OCI-LY3 (cell line): Measurements from ENCODE around the gene KCND2.
A peak's percentile ranks its signal among the peaks of the same experiment; 100 is the strongest.

ENCODE experiments used
- H2AFZ ChIP-seq: fragments of 200-600, 300-600 bp; shearing (Covaris generic); 2 replicates; pipeline ENCODE4 v1.6.0; 2014; ENCODE audit warnings: antibody characterized with exemption, low read depth, low read length
- H3K27ac ChIP-seq: fragments of 200-600, 300-600 bp; sonication (generic); 2 replicates; pipeline ENCODE4 v1.5.1; 2014; ENCODE audit warnings: mild to moderate bottlenecking, low read length, moderate library complexity, mixed read lengths
- H3K27me3 ChIP-seq: fragments of 200-600, 300-600 bp; sonication (generic); 2 replicates; pipeline ENCODE4 v1.6.1; 2014; ENCODE audit warnings: low read depth, low read length, mixed read lengths
- H3K36me3 ChIP-seq: fragments of 200-600, 300-600 bp; sonication (generic); replicated peaks from 2 replicates; pipeline ENCODE3; 2014; ENCODE audit warnings: low read depth, low read length, mixed read lengths
- H3K4me1 ChIP-seq: fragments of 300-600, 200-600 bp; sonication (generic); 2 replicates; pipeline ENCODE4 v1.6.1; 2014; ENCODE audit warnings: low read length, mixed read lengths
- H3K4me2 ChIP-seq: fragments of 200-600, 300-600 bp; sonication (generic); 2 replicates; pipeline ENCODE4 v1.6.1; 2014; ENCODE audit warnings: low read length, mixed read lengths
- H3K4me3 ChIP-seq: fragments of 300-600, 200-600 bp; sonication (generic); 2 replicates; pipeline ENCODE4 v1.5.1; 2014; ENCODE audit warnings: antibody characterized with exemption, mild to moderate bottlenecking, low read length, moderate library complexity
- H3K79me2 ChIP-seq: fragments of 300-600, 200-600 bp; shearing (Covaris generic); 2 replicates; pipeline ENCODE4 v1.6.1; 2014; ENCODE audit warnings: mild to moderate bottlenecking, low read length, mixed read lengths
- H3K9ac ChIP-seq: fragments of 300-600, 200-600 bp; shearing (Covaris generic); 2 replicates; pipeline ENCODE4 v1.6.0; 2014; ENCODE audit warnings: mild to moderate bottlenecking, low read length, moderate library complexity
- H3K9me3 ChIP-seq: fragments of 200-600, 300-600 bp; shearing (Covaris generic); 2 replicates; pipeline ENCODE4 v1.6.1; 2014; ENCODE audit warnings: low read length, mixed read lengths; ENCODE audit not compliant: insufficient read depth
- H4K20me1 ChIP-seq: fragments of 200-600, 300-600 bp; sonication (generic); 2 replicates; pipeline ENCODE4 v1.6.1; 2016; ENCODE audit warnings: low read length, mixed read lengths; ENCODE audit not compliant: insufficient read depth
- EZH2phosphoT487 ChIP-seq: fragments of 200-600 bp; shearing (Covaris generic); IDR thresholded peaks from 2 replicates; pipeline ENCODE4 v1.6.1; 2018; ENCODE audit warnings: antibody characterized with exemption, mixed run types, low read depth
- TF ChIP-seq, protein P1 (sequence below): fragments of 200-600, 300-600 bp; sonication (generic); IDR thresholded peaks from 2 replicates; pipeline ENCODE4 v1.5.1; 2014; ENCODE audit warnings: antibody characterized with exemption, low read length, low read depth

Gene KCND2

DNA sequence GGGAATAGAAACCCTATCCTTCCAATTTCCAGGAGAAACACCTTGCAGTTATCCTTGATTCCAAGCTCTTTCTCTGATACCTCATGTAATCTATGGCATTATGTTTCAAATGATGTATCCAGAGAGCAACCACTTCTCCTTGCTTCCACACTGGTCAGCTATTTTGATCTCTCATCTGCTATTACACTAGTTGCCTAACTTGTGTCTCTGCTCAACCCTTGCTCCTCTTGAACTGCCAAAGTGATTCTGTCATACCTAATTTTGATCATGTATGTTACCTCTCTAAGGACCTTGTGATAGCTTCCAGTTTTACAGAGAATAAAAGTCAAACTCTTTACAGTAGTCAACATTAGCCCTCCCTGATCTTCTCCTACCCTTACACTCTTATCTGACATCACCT is 90.4 kb downstream of the KCND2 start:
- no peak overlapping the region for H3K4me2 ChIP-seq
- no peaks in the 10 kb centered on the region for H3K9me3 ChIP-seq
- peak overlapping the region; percentile 55; the same call in 1 of the 2 replicates for H2AFZ ChIP-seq
- no peak overlapping the region for H3K4me3 ChIP-seq
- no peak overlapping the region for H3K9ac ChIP-seq
- TF ChIP-seq, protein P1, sequence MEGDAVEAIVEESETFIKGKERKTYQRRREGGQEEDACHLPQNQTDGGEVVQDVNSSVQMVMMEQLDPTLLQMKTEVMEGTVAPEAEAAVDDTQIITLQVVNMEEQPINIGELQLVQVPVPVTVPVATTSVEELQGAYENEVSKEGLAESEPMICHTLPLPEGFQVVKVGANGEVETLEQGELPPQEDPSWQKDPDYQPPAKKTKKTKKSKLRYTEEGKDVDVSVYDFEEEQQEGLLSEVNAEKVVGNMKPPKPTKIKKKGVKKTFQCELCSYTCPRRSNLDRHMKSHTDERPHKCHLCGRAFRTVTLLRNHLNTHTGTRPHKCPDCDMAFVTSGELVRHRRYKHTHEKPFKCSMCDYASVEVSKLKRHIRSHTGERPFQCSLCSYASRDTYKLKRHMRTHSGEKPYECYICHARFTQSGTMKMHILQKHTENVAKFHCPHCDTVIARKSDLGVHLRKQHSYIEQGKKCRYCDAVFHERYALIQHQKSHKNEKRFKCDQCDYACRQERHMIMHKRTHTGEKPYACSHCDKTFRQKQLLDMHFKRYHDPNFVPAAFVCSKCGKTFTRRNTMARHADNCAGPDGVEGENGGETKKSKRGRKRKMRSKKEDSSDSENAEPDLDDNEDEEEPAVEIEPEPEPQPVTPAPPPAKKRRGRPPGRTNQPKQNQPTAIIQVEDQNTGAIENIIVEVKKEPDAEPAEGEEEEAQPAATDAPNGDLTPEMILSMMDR: no peak
- TF ChIP-seq EZH2phosphoT487: no peak
- peaks cover 18% of the 10 kb centered on the region for H3K36me3 ChIP-seq
- H3K27ac ChIP-seq: peak overlapping the region; percentile 11; the same call in 1 of the 2 replicates
- no peaks in the 10 kb centered on the region for H4K20me1 ChIP-seq
- no peaks in the 10 kb centered on the region for H3K27me3 ChIP-seq
- no peaks in the 10 kb centered on the region for H3K79me2 ChIP-seq
- H3K4me1 ChIP-seq: peaks cover 49% of the 10 kb centered on the region

- Histone ChIP-seq H3K79me2 (no peaks in the 10 kb centered on the region), H3K9ac (no peak overlapping the region), H3K27me3 (no peaks in the 10 kb centered on the region), H3K4me1 (peaks cover 7% of the 10 kb centered on the region), H4K20me1 (no peaks in the 10 kb centered on the region), H2AFZ (peak overlapping the region; percentile 78), H3K36me3 (no peaks in the 10 kb centered on the region), H3K27ac (no peak overlapping the region), H3K9me3 (no peaks in the 10 kb centered on the region), H3K4me3 (no peak overlapping the region), H3K4me2 (no peak overlapping the region)
- no peak for TF ChIP-seq EZH2phosphoT487
- TF ChIP-seq, protein P1: no peak
Observed at GRCh38 chr7:120370954-120371353, 98.0 kb downstream of the KCND2 start.

DNA sequence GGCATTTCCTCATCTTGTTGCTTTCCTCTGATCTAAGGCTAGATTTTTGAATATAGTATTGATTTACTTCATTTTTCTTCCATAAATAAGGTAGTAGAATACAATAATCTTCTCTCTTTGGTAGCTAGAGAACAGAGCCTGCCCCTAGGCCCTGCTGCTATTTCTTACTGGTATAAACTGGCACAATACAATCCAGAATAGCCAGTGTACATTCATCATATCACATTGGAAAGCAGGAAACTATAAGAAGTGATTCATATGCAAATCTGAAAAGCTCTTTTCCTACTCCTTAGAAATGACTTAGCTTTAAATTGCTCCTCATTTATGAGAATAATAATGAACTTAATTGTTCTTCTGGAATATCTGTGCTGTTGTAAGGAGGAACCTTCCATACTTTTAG is 100.2 kb downstream of the KCND2 start:
- H3K9me3 ChIP-seq: no peaks in the 10 kb centered on the region
- H3K27me3 ChIP-seq: no peaks in the 10 kb centered on the region
- H3K4me3 ChIP-seq: no peak overlapping the region
- no peaks in the 10 kb centered on the region for H3K79me2 ChIP-seq
- no peak overlapping the region for H3K27ac ChIP-seq
- H3K36me3 ChIP-seq: no peaks in the 10 kb centered on the region
- TF ChIP-seq EZH2phosphoT487: no peak
- TF ChIP-seq, protein P1: no peak
- no peak overlapping the region for H3K4me2 ChIP-seq
- peaks cover 7% of the 10 kb centered on the region for H3K4me1 ChIP-seq
- H3K9ac ChIP-seq: no peak overlapping the region
- H2AFZ ChIP-seq: no peak overlapping the region
- H4K20me1 ChIP-seq: no peaks in the 10 kb centered on the region

- Histone ChIP-seq H3K4me3 (no peak overlapping the region), H3K27me3 (no peaks in the 10 kb centered on the region), H3K27ac (no peak overlapping the region), H3K4me2 (no peak overlapping the region), H3K4me1 (peaks cover 6% of the 10 kb centered on the region; the same call in 1 of the 2 replicates), H4K20me1 (no peaks in the 10 kb centered on the region), H2AFZ (peak overlapping the region; percentile 24; the same call in 1 of the 2 replicates), H3K79me2 (no peaks in the 10 kb centered on the region), H3K36me3 (peaks cover 11% of the 10 kb centered on the region), H3K9ac (no peak overlapping the region), H3K9me3 (no peaks in the 10 kb centered on the region)
- TF ChIP-seq, protein P1: no peak
- no peak for TF ChIP-seq EZH2phosphoT487
Observed at GRCh38 chr7:120394595-120394994, 121.6 kb downstream of the KCND2 start.
